CD4-positive, alpha-beta T cell treated with Interleukin-15 for 4 hours (primary cell): ENCODE results near the gene ABCB4.

ENCODE experiments used
- DNase-seq: peaks from one replicate; pipeline ENCODE4 v3.0.0-alpha.2; 2020; ENCODE audit warnings: low spot score

ABCB4 gene

DNA sequence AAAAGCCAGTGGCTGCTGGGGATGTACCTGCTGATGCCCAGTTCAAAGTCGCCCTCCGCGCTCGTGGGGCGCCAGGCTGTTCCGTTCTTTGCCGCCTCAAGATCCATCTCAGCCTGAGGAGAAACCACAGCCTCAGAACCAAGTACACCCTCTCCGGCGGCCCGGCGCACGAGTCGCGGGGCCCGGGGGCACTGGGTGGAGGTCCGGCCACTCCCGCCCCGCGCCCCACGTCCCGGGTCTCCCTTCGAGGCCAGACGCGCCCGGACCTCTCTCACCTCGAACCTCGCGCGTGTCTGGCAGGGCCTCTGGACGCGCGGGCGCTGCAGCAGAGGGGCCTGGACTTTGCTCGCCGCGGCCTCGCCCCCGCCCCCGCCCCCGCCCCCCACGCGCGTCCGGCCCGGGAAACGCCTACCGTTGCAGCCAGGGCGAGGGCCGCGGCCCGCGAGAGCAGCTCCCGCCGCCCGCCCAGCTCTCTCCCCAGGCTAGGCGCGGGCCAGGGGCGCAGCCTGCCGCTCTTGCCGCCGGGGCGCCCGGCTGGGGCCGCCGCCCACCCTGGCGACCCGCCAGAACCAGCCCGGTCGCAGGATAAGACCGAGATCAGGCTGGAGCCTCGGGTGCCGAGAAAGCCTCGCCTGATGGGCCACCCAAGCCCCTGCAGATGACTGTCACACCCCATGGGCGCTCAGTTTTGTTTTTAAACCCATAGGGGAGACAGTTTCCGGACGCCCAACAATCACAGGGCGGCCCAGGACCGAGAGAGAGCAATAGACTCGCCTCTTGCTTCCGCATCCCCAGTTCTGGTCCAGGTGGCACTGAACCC lies at the start of gene ABCB4:
Gene ABCB4 (minus strand): TSS at position 322 of the 820 bp plus-strand sequence. CDS start 215 bp downstream, at position 107.
- DNase-seq: no peak

DNA sequence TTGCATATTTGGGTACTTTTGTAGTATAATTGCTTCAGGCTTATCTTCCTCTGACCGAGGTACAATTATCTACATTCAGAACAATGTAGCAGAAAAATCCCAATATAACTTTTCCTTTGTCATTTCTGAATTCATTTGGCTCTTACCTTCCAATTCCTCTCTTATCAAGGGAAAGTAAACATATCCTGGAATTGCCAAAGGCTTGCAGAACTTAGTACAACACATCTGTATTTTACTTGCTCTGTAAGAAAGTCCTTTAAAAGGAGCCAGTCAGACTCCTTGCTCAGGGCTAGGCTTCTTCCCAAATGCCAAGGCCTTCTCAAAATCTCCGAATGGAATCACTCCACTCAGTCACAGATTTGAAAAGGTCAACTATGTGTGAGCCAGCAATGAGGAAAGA lies 43.3 kb upstream of the ABCB4 start:
- DNase-seq: no peak

DNA sequence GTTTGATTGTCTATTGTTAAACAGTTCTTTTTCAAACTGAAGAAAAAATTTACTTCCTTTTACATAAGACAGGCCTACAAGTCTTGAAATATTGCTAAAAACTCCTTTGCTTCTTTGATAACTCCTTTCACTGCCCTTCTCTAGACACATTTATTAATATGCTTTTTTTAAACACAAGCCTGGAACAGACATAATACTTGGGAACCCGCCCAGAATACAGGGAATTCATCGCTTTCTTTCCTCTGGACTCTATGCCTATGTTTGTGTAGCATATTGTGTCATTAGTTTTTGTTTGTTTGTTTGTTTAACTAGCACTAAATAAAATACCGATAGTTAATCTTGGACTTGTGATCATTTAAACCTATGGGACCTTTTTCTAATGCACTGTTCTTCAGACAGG lies 42.4 kb upstream of the ABCB4 start:
- no peak for DNase-seq

DNA sequence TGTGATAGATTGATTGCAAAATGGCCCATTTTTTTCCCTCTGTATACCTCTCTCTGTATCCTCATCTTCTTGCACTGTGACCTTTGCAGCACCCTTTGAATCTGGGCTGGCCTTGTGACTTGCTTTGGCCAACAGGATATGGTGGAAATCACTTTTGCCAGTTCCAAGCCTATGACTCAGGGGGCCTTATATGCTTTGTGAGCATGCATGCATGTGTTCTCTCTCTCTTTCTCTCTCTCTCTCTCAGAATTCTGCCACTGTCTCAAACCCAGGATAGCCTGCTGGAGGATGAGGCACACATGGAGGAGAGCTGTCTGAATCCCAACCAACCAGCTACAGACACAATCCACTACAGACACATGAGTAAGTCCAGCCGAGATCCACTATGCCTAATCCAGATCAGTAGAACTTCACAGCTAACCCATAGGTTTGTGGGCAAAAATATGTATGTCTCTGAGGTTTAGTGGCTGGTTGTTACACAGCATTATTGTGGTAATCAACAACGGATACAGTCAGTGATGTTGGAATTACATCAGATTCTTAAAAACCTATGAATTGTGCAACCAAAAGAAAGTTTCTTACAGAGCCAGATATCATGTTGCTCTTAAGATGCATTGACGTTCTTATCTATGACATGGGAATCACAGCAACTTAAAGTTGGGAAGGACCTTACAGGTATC lies 41.8 kb upstream of the ABCB4 start:
- DNase-seq: no peak

DNA sequence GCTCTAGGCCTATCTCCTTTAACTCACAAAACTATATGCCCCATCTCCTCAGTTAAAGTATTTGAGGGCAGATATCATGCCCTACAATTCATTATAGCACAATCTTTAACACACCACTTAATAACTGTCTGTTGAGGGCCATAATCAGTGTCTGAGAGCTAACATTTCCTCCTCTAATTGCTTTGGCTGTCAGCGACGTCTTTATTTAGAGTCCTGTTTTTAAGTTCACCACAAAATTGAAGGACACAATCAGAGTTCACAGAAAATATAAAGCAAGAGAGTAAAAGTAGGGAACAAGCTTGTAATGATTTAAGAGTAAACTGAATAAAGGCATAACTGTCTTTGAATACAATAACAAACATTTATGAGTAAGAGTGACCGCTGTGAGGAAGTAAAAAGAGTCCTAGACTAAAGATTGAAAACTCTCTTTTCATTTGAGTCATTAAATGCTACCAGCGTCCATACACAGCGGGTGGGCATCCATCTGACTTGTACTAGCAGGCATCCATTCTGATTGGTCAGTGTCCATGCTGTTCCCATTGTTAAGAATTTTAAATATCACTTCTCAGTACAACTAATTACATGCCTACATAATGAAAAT lies 38.4 kb upstream of the ABCB4 start:
- DNase-seq: no peak

DNA sequence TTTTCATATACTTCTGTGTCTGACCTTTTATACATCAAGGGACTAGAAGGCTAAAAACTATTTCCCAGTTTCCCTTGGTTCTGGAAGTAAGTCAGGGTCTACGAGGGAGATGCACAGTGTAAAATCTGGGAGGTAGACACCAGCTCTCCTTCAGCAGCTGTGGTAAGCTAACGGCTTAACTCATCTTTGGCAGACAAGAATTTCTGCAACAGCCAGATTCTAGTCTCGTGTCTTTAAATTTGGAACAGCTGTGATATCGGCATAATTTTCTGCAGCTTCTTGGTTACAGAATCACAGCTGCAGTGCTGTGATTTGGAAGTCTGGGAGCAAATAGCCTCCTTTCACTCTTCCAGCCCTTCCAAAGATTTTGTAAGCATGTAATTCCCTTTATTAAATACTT lies 37.4 kb upstream of the ABCB4 start:
- no peak for DNase-seq

DNA sequence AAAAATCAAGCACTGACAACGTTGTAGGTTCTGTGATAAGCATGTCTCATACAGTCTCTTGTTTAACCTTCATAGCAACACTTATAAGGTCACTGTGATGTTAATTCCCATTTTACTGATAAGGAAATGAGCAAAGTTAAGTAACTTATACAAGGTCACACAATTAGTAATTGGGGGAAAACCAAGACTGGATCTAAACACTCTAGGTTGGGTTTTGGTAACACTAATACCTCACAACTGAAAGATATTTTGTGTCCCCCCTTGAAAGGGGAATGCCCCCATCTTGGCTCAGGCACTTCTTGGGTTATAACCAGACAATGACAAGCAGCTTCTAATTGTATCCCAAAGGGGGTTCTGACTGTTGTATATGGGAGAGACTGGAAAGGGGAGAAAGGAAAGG lies 36.0 kb upstream of the ABCB4 start:
- DNase-seq: no peak

DNA sequence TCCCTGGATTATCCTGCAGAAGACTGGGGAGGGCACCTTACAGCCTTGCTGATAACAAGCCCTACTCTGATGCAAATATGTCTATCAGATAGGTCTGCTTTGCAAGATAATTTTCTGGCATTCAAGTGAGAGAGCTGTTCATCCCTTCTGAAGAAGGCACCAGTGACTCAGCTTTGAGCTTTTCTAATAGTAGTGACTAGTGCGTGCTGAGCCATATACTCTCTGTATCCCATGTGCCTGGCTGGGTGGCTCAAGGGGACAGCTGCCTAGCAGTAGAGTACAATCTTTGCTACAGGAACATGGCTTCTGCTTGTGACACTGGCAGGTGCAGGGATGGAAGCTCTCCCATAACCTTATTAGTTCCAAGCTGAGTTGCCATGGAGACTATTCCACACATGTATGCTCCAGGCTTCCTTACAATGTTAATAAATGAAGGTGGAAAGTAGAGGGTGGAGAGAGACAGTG lies 35.0 kb upstream of the ABCB4 start:
- no peak for DNase-seq

DNA sequence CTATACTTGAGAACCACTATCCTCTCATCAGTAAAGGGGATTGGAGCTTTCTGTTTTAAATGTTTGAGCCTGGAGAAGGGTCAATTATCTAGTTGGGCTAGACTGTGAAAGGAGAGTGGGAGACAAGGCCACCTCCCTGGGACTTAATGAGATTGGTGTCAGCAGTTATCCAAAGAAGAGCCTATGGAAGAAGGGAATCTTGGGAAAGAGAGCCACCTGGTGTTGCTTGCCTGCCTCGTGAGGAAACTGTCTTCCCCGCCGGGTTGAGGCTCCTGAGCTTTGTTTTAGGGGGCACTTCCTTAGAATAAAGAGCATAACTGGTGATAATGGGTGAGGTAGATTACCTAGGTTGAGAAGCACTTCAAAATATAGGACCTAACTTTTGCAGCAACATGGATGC lies 32.0 kb upstream of the ABCB4 start:
- no peak for DNase-seq

DNA sequence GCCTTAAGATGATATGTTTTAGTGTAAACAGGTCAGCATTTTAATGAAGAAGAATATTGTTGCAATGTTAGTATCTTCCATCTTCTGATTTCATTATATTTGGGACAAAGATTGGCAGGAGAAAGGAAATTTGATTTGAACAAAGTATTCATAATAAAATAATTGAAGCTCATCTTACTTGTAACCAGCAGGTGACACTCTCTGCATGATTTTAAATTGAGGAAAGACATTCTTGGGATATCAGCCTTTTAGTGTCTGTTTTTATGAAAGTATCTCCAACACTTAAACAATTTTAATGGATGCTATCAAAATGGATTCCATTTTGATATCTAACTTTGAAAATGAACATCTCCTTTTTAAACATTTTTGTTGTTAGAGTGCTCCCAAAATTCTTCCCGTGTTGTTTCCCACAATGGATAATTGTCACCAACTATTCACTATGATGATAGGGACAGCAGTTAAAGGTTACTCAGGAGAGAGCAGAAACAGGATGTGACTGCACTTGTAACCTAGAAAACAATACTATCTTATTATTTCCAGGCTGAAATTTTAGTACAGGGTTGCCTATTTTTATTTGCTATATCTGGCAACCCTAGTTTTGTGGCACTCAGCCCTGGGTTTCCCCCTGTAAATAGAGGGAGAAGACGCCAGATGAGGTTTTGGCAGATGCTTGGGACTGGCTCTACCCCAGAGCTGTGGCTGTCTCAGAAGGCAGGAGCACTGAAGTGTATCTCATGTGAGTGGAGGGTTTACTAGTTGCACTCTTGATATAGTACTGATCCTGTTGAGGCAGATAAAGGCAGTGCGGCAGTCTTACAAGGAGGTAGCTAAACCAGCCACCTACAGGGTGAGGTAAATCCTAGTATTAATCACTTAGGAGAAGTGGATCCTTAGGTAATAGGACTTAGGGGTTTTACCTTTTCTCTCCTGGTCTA lies 31.0 kb upstream of the ABCB4 start:
- DNase-seq: no peak

DNA sequence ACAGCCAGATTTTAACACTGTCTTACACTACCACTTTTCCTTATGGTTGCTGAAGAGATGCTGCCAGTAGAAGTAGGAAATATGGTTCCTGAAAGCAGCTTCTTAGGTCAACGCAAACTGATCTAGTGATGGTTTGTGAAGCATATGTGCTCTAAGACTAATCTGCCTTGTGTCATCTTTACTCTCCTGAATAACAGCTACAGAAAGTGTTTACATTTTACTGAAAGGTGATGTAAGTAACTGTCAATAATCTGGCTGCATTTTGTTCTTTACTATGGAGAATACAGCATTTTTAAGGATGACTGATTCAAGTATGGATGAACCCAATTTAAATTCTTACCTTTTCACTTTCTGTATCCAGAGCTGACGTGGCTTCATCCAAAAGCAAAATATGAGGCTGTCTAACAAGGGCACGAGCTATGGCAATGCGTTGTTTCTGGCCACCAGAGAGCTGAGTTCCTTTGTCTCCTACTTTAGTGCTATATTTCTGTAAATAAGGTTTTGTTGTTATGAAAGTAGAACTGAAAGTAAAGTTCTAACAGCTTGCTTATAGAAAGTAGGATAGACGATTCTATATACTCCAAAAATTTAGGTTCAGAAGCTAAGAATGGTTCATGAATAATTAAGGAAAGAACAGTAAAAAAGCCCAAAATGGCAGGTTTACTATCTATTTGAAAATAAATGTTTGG lies 30.2 kb upstream of the ABCB4 start:
- no peak for DNase-seq

DNA sequence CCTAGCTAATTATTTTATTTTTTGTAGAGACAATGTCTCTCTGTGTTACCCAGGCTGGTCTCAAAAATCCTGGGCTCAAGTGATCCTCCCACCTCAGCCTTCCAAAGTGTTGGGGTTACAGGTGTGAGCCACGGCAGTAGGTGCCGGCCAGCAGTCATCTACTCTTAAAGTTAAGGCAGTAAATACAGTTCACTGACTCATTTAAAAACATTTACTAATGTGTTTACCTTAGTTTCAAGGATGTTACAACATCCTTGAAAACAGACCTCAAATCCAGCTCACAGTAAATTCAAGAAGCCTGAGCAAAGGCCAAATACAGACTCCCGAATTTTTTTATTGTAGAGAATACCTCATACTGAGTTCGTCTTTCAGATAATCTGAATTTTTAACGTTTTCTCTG lies 29.6 kb upstream of the ABCB4 start:
- no peak for DNase-seq

DNA sequence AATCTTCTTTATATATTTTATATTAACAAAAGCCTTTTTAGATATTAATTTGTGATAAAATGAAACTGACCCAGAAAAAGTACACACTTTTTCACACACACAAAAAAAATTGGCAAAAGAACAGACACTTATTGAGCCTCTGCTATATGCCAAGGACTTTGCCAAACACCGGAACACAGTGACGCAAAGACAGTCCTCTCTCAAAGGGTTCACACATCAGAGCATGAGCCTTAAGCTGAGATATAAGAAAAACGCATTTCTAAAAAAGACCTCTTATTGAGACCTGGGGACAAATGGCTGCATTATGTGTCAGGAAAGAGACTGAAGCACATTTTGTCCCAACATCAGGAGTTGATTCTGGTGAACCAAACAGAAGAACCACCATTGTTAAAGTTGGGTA lies 24.0 kb upstream of the ABCB4 start:
- no peak for DNase-seq

DNA sequence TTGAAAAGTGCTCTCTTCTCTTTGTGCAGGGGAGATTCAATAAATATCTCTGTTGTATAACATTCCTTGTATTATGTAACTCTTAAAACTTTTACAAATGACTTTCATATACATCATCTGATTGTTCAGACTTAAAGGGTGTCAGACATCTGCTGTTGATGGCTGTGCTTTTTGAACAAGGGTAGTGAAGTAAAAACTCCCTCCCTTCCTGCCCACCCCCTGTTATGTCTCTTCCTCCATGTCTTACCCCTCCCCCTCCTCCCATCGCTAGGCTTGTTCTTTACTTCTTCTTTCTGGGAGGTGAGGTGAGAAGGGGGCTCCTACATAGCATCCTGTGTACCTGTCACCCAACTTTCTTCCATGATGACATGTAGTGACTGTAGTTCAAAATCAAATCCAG lies 23.4 kb upstream of the ABCB4 start:
- DNase-seq: no peak

DNA sequence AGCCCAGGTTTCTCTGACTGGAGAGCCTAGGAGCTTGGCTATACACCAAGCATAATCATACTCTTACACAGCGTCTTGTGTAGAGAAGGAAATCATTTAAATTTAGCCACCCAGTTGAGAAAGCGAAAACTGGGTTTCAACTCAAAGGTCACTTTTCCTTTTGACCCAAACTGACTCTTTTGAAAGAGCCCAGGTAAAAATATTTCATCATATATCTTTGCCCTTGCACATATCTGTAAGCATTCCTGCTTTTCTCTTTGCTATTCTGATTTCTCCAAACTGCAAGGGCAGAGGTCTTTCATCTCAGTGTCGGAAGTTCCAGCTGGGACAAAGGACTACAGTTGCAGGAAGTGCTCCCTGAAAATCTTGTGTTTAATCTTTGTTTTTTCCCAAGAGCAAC lies 22.0 kb upstream of the ABCB4 start:
- no peak for DNase-seq

DNA sequence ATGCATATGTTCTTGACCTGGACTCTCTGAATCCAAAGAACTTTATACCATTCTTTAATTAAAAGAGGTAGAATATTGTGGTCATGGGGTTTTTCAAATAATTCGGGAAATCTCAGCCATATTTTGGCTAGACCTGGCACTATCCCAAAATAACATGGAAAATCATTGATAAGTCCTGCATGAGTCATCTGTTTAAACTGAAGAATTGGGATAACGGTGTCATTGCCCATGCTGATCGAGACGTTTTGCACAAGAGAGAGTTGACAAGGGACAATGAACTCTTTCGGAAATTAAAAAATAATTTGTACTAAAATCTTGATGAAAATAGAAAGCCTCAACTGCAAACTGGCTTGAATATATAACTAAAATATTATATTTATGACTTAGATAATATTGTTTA lies 19.9 kb upstream of the ABCB4 start:
- no peak for DNase-seq

DNA sequence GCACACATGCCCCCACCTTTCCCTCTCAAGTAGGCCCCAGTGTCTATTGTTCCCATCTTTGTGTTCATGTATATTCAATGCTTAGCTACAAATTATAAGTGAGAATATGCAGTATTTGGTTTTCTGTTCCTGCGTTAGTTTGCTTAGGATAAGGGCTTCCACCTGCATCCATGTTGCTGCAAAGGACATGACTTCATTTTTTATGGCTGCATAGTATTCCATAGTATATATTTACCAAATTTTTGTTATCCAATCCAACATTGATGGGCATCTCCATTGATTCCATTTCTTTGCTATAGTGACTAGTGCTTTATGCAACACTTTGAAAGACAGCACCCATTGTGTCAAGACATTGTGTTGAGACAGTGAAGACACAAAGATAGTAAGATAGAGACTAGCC lies 19.0 kb upstream of the ABCB4 start:
- no peak for DNase-seq

DNA sequence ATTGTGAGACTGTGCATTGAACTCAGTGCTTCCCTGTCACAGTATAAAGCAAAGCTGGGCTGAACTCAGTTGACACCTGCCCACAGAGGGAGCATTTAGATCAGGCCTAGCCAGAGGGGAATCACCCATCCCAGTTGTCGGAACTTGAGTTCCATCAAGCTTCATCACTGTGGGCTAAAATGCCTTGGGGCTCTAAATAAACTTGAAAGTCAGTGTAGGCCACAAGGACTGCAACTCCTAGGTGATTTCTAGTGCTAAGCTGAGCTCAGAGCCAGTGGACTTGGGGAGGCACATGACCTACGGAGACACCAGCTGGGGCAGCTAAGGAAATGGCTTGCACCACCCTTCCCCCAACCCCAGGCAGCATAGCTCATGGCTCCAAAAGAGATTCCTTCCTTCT lies 7.7 kb upstream of the ABCB4 start:
- DNase-seq: no peak

DNA sequence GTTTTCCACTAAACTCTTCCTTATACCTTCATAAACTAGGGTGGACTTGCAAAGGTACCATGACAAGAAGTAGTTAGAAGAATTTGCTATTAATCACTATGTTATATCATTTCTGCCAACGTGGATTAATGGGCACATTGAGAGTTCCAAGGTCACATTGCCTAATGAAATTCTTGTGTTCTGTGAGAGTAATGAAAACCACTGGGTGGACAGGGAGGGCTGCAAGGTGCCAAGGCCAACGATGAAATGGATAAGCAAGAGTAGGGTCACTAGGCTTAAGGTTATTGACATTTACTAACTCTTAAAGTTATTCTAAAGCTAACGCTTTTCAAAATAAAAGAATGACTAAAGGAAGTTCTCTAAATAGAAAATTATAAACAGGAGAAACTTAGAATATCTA lies 6.6 kb upstream of the ABCB4 start:
- no peak for DNase-seq

DNA sequence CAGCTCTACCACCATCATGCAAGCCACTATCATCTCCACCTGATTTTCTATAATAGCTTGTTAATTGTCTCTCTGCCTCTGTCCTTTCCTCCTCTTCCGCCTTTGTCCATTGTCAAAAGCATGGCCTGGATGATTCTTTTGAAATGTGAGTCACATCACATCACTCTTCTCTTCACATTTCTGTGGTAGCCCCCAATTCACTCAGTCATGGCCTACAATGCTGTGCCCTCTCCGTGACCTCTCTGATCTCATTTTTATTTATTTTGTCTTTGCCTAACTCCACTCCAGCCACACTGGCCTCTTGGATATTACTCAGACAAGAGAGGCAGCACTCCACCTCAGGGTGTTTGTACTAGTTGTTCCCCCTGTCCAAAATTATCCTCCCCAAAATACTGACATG lies 4.9 kb upstream of the ABCB4 start:
- DNase-seq: no peak

DNA sequence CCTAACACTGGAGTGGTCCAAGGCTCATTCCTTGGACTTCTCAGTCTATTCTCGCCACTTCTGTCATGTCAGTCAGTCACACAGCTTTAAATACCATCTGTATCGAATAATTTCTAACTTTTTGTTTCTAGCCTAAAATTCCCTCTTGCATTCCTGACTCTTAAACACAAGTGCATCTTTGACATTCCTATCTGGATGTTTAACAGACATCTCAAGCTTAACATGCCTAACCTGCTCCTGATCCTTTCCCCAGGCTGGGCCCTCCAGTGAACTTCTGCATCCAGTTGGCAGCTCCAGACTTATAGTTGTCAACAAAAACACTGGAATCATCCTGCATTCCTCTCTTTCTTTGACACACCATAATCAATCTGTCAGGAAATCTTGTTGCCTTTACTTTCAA lies 4.5 kb upstream of the ABCB4 start:
- no peak for DNase-seq

DNA sequence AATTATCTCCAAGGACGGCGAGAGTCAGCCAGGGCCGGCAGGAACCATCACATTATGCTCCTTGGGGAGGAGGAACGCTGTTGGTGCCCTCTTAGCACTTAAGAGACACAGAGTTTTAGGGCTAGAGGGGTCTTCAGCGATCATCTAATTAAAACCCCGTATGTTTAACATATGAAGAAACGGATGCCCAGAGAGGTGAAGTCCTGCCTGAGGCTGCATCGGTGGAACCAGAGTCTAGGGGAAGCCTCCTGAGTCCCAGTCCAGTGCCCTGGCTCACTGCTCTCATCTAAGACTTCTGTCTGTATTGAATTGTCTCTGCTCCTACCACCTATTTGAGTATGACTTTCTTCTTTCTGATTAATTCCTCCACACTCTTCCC lies 688 bp upstream of the ABCB4 start:
- no peak for DNase-seq
